NCI-H2196 (cell line): ENCODE results near the gene SSC5D.

Experiments used
- DNase-seq: peaks from one replicate; lab custom pipeline; 2025; ENCODE audit not compliant: unreplicated experiment; lab: John Stamatoyannopoulos, UW

The SSC5D gene

GRCh38 chr19:55552620-55553019 lies 64.4 kb downstream of the SSC5D start:
- DNase-seq: no peak

DNA sequence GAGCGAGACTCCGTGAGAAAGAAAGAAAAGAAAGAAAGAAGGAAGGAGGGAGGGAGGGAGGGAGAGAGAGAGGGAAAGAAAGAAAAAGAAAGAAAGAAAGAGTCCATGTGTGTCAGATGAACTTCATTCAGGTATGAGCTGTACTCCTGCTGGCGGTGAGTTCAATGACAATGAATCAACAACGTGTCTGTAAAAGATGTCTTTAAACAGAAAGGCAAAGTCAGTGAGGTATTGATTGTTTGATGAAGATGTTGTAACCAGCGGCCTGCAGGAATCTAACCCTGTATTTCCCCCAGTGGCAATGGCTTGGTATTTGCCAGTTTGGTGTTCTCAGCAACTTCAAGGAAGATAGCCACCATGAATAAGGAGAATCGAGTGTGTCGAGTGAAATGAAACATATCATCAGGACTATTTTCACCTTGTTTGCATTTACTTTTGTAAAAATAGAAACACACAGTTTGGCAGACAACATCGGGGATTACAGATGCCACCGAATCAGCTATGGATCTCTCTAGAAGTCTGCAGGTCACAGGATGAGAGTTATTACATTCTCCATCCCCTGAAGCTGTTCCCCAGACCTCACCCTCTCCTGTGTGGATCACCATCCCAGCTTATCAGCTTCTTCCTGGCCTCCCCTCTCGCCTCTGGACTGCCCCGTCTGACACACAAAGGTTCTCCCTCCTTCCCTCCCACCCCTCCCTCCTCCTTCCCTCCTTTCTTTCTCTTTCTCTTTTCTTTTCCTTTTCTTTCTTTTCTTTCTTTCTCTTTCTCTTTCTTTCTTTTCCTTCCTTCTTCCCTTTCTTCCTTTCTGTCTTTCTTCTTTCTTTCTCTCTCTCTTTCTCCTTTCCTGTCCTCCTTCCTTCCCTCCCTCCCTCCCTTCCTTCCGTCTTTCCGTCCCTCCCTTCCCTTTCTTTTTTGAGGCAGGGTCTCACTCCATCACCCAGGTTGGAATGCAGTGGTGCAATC lies 65.3 kb downstream of the SSC5D start:
- no peak for DNase-seq

GRCh38 chr19:55554302-55554701 lies 66.1 kb downstream of the SSC5D start:
- no peak for DNase-seq

DNA sequence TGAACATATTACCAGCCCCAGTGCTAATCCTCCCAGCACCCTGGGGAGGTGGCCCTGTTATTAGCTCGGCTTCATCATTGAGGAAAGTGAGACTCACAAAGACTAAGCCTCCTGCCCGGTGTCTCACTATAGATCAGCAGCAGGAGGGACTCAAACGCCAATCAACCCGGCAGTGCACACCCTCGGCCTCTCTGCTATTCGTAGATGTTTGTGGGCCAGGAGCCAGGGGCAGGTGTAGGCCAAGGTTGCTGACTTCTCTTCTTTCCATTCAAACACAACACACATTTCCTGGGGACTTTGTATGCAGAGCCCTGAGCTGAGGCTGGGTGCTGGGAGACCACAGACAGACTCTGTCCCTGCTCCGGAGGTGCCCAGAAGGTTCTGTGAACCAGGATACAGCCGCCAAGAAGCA lies 66.5 kb downstream of the SSC5D start:
- DNase-seq: peak; percentile 50

DNA sequence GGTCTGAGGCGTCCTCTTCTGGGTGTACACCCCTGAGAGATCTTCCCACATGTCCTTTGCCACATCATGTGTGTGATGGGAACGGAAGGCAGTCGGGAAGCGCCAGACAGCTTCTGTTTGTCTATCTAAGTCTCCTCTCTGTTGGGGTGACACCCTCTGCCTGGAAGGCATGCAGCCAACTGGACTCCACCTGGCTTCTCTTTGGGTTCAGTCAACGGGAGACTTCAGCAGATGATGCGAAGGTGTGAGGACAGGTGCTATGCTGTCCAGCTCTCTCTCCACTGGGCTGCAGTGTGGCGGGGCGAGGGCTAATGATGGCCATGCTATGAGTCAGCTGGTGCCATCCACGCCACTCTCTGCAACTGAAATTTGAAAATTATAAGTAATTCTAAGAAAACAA lies 71.4 kb downstream of the SSC5D start:
- DNase-seq: no peak

- DNase-seq: peak; percentile 25
Observed at GRCh38 chr19:55563261-55563690, 75.0 kb downstream of the SSC5D start.

GRCh38 chr19:55566823-55567222 lies 78.6 kb downstream of the SSC5D start:
- no peak for DNase-seq

DNA sequence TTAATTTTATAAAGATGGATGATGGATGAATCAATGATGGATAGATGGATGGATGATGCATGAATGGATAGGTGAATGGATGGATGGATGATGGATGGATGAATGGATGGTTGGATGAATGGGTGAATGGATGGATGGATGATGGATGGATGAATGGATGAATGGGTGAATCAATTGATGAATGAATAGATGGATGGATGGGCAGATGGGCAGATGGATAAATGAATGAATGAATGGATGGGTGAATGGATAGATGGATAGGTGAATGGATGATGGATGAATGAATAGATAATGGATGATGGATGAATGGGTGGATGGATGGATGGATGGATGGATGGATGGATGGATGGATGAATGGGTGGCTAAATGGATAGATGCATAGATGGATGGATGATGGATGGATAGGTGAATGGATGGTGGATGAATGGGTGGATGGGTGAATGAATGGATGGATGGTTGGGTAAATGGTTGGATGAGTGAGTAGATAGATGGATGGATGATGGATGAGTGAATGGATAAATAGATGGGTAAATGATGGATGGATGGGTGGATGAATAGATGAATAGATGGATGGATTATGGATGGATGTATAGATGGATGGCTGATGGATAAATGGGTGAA lies 79.6 kb downstream of the SSC5D start:
- no peak for DNase-seq
